ENCODE results near the gene EPHA4. TPM values are rescaled to one million over a fixed set of nuclear protein-coding genes. Genes with fewer than 3 reads are reported as not detected.

Gene EPHA4
- polyA plus RNA-seq, 1 donor = 4.9 TPM

DNA sequence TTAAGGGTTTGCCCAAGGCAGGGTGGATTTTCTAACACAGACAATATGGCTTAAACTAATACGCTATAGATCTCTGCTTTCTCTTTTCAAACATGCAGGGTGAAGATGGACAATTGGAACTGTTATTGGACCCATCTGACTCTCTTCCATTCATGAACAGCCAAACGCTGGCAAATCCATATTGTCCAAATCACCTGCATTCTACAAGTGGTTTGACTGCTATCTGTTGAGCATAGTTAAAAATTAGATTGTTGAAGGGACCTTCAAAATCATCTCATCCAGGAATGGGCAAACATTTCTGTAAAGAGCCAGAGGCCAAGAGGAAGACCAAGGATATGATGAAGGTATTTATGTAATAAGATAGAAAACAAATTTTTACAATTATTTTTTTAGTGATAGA lies 65.6 kb downstream of the EPHA4 start:
- Histone ChIP-seq H3K4me3 (ENCODE audit: low read length) (no peak overlapping the region), H3K36me3 (ENCODE audit: control insufficient read depth, insufficient read depth, low read length) (no peaks in the 10 kb centered on the region), H3K9me3 (ENCODE audit: control insufficient read depth, low read depth, low read length) (no peaks in the 10 kb centered on the region), H3K4me1 (ENCODE audit: control insufficient read depth, insufficient read depth, low read length) (no peaks in the 10 kb centered on the region), H3K27me3 (ENCODE audit: control insufficient read depth, insufficient read depth, low read length) (no peaks in the 10 kb centered on the region), H3K27ac (ENCODE audit: low read length) (no peak overlapping the region)
- DNase-seq = no peak
- 89% methylated on average over 1 of the region's 2 CpGs for WGBS (ENCODE audit: insufficient coverage, low lambda C conversion rate)

DNA sequence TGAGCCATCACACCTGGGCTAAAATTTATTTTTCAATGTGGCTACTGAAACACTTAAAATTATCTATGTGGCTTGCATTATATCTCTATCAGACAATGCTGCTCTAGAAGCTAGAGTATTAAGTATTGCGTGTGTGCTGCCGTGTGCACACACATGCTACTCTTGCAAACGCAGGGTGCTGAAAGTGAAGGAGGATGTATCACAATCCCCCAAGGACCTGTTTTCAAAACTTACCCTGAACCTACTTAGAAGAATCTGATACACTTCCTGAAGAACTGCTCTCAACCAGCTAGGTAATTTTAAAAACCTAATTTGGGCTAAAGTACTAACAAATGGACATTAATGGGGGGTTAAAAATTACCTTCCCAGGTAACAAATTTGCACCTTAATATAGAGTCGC lies 66.5 kb downstream of the EPHA4 start:
- Histone ChIP-seq H3K9me3 (ENCODE audit: control insufficient read depth, low read depth, low read length) (no peaks in the 10 kb centered on the region), H3K27me3 (ENCODE audit: control insufficient read depth, insufficient read depth, low read length) (no peaks in the 10 kb centered on the region), H3K27ac (ENCODE audit: low read length) (no peak overlapping the region), H3K4me3 (ENCODE audit: low read length) (no peak overlapping the region), H3K36me3 (ENCODE audit: control insufficient read depth, insufficient read depth, low read length) (no peaks in the 10 kb centered on the region), H3K4me1 (ENCODE audit: control insufficient read depth, insufficient read depth, low read length) (no peaks in the 10 kb centered on the region)
- no peak for DNase-seq
- WGBS (ENCODE audit: insufficient coverage, low lambda C conversion rate) = no CpG with 5 or more reads among the region's 4 CpGs

DNA sequence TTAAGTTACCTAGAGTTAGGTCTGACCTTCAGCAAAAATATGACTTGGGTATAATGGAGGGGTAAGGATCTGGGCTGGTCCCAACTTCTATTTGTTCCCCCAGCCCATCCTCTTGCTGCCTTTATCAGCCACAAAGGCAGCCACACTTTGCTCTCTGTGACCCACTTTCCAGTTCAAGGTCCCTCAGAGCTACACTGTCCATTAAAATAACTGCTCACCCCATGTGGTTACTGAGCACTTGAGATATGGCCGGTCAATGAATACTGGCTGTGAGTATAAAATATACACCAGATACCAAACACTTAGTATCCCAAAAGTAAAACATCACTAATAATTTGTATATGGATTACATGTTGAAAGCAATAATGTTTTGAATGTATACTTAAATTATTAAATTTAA lies 67.2 kb downstream of the EPHA4 start:
- Histone ChIP-seq H3K4me3 (ENCODE audit: low read length) (no peak overlapping the region), H3K4me1 (ENCODE audit: control insufficient read depth, insufficient read depth, low read length) (no peaks in the 10 kb centered on the region), H3K9me3 (ENCODE audit: control insufficient read depth, low read depth, low read length) (no peaks in the 10 kb centered on the region), H3K27me3 (ENCODE audit: control insufficient read depth, insufficient read depth, low read length) (no peaks in the 10 kb centered on the region), H3K36me3 (ENCODE audit: control insufficient read depth, insufficient read depth, low read length) (no peaks in the 10 kb centered on the region), H3K27ac (ENCODE audit: low read length) (no peak overlapping the region)
- WGBS (ENCODE audit: insufficient coverage, low lambda C conversion rate) = 100% methylated on average over 1 of the region's 1 CpG
- no peak for DNase-seq

DNA sequence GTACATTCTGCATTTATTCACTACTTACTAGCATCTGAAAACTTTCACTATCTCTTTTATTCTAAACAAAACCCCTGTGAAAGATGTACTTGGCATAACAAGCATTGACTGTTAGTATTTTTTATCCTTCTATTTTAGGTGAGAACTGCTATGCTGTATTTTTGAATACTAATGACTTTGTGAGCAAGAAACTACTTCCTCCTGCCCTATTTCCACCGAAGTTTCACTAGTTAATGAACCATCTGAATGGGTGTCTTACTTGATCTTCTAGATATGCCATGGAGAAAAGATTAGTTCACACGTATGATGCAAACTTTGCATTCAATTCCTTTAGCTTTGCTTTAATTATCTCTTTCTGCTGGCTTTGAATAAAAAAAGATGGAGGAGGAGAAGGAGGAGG lies 68.1 kb downstream of the EPHA4 start:
- H3K36me3 ChIP-seq (ENCODE audit: control insufficient read depth, insufficient read depth, low read length) = no peaks in the 10 kb centered on the region
- WGBS (ENCODE audit: insufficient coverage, low lambda C conversion rate) = no CpG with 5 or more reads among the region's 2 CpGs
- H3K27me3 ChIP-seq (ENCODE audit: control insufficient read depth, insufficient read depth, low read length) = no peaks in the 10 kb centered on the region
- H3K4me1 ChIP-seq (ENCODE audit: control insufficient read depth, insufficient read depth, low read length) = no peaks in the 10 kb centered on the region
- H3K4me3 ChIP-seq (ENCODE audit: low read length) = no peak overlapping the region
- no peak for DNase-seq
- no peaks in the 10 kb centered on the region for H3K9me3 ChIP-seq (ENCODE audit: control insufficient read depth, low read depth, low read length)
- H3K27ac ChIP-seq (ENCODE audit: low read length) = no peak overlapping the region

DNA sequence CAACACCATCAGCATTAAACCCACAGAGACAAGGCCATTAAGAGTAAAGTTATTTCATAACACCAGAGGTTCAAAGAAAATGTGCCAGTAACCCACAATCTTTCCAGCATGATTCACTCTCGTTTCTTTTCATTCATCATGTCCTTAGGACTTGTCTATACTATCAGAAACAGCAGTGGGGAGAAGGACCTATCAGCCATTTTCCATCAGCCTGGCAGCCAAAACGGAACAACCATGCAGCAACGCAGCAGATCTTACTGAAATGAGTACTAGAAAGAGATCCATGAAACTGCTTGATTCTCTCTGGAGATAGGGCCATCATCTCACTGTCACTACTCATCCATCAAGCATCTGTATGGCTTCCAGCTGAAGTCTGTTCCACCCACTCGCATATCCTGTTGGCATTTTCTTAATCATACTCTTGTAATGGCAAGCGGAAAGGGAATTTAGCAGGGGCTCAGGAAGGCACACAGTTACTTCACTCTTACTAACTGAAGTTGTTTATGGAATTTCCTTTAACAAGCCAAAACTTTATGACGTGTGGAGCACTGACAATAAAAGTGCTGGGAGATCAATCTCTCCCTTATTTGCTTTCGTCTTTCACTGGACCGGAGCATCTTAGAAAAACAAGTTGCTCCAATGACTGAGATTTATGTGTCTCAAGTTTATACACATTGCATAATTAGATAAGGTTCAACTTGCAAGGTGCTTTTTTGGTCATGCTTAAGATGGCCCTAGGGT lies 69.7 kb downstream of the EPHA4 start:
- no peak for DNase-seq
- no CpG with 5 or more reads among the region's 8 CpGs for WGBS (ENCODE audit: insufficient coverage, low lambda C conversion rate)
- Histone ChIP-seq H3K4me1 (ENCODE audit: control insufficient read depth, insufficient read depth, low read length) (no peaks in the 10 kb centered on the region), H3K9me3 (ENCODE audit: control insufficient read depth, low read depth, low read length) (no peaks in the 10 kb centered on the region), H3K27ac (ENCODE audit: low read length) (no peak overlapping the region), H3K36me3 (ENCODE audit: control insufficient read depth, insufficient read depth, low read length) (no peaks in the 10 kb centered on the region), H3K4me3 (ENCODE audit: low read length) (no peak overlapping the region), H3K27me3 (ENCODE audit: control insufficient read depth, insufficient read depth, low read length) (no peaks in the 10 kb centered on the region)

DNA sequence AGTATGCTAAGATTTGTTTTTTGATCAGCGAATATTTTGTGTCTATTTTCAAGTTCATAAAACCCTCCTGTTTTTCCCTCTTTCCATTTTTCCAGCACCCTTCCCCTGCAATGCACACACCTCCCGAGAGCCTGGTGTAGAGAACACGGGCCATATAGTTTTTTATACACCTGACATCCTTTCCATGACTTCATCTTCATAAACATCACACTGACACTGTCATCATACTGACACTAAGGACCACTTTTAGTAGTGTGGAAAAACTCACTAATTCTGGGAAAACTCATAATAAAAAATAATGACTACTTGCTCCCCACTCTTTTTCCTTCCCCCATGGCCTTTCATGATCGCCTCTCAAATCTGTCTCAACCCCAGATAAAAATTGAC lies 70.2 kb downstream of the EPHA4 start:
- Histone ChIP-seq H3K36me3 (ENCODE audit: control insufficient read depth, insufficient read depth, low read length) (no peaks in the 10 kb centered on the region), H3K27me3 (ENCODE audit: control insufficient read depth, insufficient read depth, low read length) (no peaks in the 10 kb centered on the region), H3K9me3 (ENCODE audit: control insufficient read depth, low read depth, low read length) (no peaks in the 10 kb centered on the region), H3K4me1 (ENCODE audit: control insufficient read depth, insufficient read depth, low read length) (no peaks in the 10 kb centered on the region), H3K27ac (ENCODE audit: low read length) (no peak overlapping the region), H3K4me3 (ENCODE audit: low read length) (no peak overlapping the region)
- WGBS (ENCODE audit: insufficient coverage, low lambda C conversion rate) = 90% methylated on average over 2 of the region's 4 CpGs
- DNase-seq = no peak

DNA sequence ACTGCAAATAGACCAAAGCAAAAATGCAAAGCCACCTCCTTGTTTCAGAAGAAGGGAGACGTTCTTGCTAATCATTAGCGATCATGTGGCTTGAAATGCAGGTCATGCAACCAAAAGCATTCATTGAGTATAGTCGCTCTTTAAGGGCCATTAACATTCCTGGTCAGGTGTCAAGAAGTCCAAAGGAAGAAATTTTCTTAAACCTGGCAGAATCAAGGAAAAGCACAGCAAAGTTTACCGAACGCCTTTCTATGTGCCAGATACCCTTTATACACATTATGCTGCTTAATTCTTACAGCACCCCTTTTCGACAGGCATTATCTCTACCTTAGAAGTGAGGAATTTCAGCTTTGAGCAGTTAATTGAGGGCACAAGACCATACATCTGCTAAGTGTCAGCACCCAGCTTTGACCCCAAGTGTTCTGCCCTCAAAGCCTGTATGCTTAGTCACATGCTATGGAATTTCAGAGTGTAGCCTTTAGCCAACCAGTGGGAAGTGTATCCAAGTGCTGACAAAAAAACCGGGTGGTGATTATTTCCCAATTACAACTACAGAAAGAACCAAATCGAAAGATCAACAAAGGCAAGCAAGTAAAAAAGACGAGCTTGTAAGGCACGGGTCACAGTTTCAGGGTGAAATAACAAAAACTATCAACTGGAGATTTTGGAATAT lies 70.8 kb downstream of the EPHA4 start:
- H3K4me3 ChIP-seq (ENCODE audit: low read length) = no peak overlapping the region
- 61% methylated on average over 4 of the region's 10 CpGs for WGBS (ENCODE audit: insufficient coverage, low lambda C conversion rate)
- peak in 1 of 2 donors; percentile 25 for DNase-seq
- no peak overlapping the region for H3K27ac ChIP-seq (ENCODE audit: low read length)
- no peaks in the 10 kb centered on the region for H3K9me3 ChIP-seq (ENCODE audit: control insufficient read depth, low read depth, low read length)
- no peaks in the 10 kb centered on the region for H3K27me3 ChIP-seq (ENCODE audit: control insufficient read depth, insufficient read depth, low read length)
- H3K36me3 ChIP-seq (ENCODE audit: control insufficient read depth, insufficient read depth, low read length) = no peaks in the 10 kb centered on the region
- H3K4me1 ChIP-seq (ENCODE audit: control insufficient read depth, insufficient read depth, low read length) = no peaks in the 10 kb centered on the region

DNA sequence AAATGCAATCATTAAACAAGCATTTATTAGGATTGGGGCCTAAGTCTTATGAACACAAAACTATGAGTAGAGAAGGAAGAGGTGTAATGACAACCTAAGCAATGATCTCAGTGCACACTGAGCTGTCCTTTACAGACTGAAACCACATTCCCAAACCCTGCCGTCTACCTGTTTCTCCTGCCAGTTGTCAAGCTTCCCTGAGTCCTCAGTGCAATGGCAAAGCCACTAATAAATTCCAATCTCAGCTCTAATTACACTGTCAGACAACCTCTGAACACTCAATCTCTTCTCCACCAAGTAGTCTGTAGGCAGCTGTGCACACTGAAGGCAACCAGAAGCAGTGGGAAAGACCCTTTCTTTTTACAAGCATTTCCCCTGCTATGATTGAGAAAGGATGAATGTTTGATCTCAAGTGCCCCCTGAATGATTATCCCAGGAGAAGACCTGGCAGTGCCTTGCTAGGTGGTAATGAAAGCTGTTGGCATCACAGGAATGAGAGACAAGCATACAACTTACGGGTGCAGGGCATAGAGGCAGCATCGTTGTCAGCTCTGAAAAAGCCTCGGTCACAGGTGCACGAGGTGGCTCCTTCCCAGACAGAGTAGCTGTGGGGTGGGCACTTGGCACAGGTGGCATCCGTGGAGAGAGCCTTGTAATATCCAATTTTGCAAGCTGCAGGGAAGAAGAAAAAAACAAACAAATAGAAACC lies 71.4 kb downstream of the EPHA4 start:
- H3K27me3 ChIP-seq (ENCODE audit: control insufficient read depth, insufficient read depth, low read length) = no peaks in the 10 kb centered on the region
- no peaks in the 10 kb centered on the region for H3K36me3 ChIP-seq (ENCODE audit: control insufficient read depth, insufficient read depth, low read length)
- no peak overlapping the region for H3K4me3 ChIP-seq (ENCODE audit: low read length)
- no peaks in the 10 kb centered on the region for H3K9me3 ChIP-seq (ENCODE audit: control insufficient read depth, low read depth, low read length)
- no peak for DNase-seq
- WGBS (ENCODE audit: insufficient coverage, low lambda C conversion rate) = no CpG with 5 or more reads among the region's 6 CpGs
- H3K27ac ChIP-seq (ENCODE audit: low read length) = no peak overlapping the region
- no peaks in the 10 kb centered on the region for H3K4me1 ChIP-seq (ENCODE audit: control insufficient read depth, insufficient read depth, low read length)

DNA sequence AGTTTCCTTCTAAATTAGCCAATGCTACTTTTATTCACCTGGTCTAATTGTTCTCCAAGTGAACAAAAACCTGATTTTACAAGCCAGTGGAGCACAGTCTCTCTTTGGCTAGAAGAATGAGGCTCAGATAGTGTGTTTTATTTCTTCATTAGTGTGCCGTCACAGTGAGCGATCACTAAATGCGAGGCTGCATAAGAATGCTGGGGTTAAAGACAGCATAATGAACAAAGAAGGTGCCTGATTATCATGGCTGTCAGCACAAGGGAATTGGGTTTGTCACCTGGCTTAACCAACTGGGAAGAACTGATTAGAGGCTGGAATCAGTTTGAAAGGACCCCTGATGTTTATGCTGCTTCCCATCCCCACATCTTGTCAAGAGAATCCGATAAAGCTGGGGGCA lies 76.4 kb downstream of the EPHA4 start:
- no peaks in the 10 kb centered on the region for H3K4me1 ChIP-seq (ENCODE audit: control insufficient read depth, insufficient read depth, low read length)
- no peak overlapping the region for H3K27ac ChIP-seq (ENCODE audit: low read length)
- WGBS (ENCODE audit: insufficient coverage, low lambda C conversion rate) = no CpG with 5 or more reads among the region's 4 CpGs
- no peaks in the 10 kb centered on the region for H3K9me3 ChIP-seq (ENCODE audit: control insufficient read depth, low read depth, low read length)
- H3K4me3 ChIP-seq (ENCODE audit: low read length) = no peak overlapping the region
- H3K27me3 ChIP-seq (ENCODE audit: control insufficient read depth, insufficient read depth, low read length) = no peaks in the 10 kb centered on the region
- no peak for DNase-seq
- no peaks in the 10 kb centered on the region for H3K36me3 ChIP-seq (ENCODE audit: control insufficient read depth, insufficient read depth, low read length)

DNA sequence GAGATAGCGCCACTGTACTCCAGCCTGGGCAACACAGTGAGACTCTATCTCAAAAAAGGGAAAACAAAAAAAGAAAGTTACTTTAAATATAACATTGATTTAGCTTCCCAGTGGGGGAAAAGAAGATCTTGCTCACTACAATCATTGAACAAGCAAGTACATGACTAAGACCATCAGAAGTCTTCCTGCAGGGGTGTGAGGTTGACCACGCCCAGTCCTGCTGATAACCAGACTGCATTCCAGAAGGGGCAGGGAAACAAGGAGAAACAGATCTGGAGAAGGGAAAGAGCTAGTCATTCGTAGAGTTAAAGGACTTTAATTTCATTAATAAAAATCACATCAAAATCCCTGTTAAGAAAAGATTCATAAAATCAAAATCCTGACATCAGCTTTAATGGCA lies 77.5 kb downstream of the EPHA4 start:
- Histone ChIP-seq H3K36me3 (ENCODE audit: control insufficient read depth, insufficient read depth, low read length) (no peaks in the 10 kb centered on the region), H3K27me3 (ENCODE audit: control insufficient read depth, insufficient read depth, low read length) (no peaks in the 10 kb centered on the region), H3K4me1 (ENCODE audit: control insufficient read depth, insufficient read depth, low read length) (no peaks in the 10 kb centered on the region), H3K9me3 (ENCODE audit: control insufficient read depth, low read depth, low read length) (no peaks in the 10 kb centered on the region), H3K27ac (ENCODE audit: low read length) (no peak overlapping the region), H3K4me3 (ENCODE audit: low read length) (no peak overlapping the region)
- no CpG with 5 or more reads among the region's 3 CpGs for WGBS (ENCODE audit: insufficient coverage, low lambda C conversion rate)
- peak in 1 of 2 donors; percentile 29 for DNase-seq
